ENCODE results near the gene HS6ST1.

Gene HS6ST1

GRCh38 chr2:128318776-128319464, at the start of gene HS6ST1:
HS6ST1 (minus strand) TSS chr2:128318868; CDS start chr2:128318563, 305 bp downstream.
- peak within 1 kb of the TSS; percentile 64 for H3K9ac ChIP-seq (ENCODE audit: low read length)
- H3K9me3 ChIP-seq (ENCODE audit: control insufficient read depth, low read length) = no peaks in the 10 kb centered on the region
- no peak within 1 kb of the TSS for H3K4me3 ChIP-seq (ENCODE audit: low read length)
- peaks cover 28% of the 10 kb centered on the region for H3K27me3 ChIP-seq (ENCODE audit: control insufficient read depth, insufficient read depth, low read length)
- no peaks in the 10 kb centered on the region for H3K36me3 ChIP-seq (ENCODE audit: control insufficient read depth, insufficient read depth, low read length)
- H3K4me1 ChIP-seq (ENCODE audit: control insufficient read depth, insufficient read depth, low read length) = peaks cover 19% of the 10 kb centered on the region

GRCh38 chr2:128367601-128368359, 49.1 kb upstream of the HS6ST1 start:
- Histone ChIP-seq H3K9me3 (ENCODE audit: control insufficient read depth, low read length) (no peaks in the 10 kb centered on the region), H3K36me3 (ENCODE audit: control insufficient read depth, insufficient read depth, low read length) (no peaks in the 10 kb centered on the region), H3K4me1 (ENCODE audit: control insufficient read depth, insufficient read depth, low read length) (no peaks in the 10 kb centered on the region), H3K4me3 (ENCODE audit: low read length) (no peak overlapping the region), H3K9ac (ENCODE audit: low read length) (no peak overlapping the region), H3K27me3 (ENCODE audit: control insufficient read depth, insufficient read depth, low read length) (no peaks in the 10 kb centered on the region)

- no peaks in the 10 kb centered on the region for H3K4me1 ChIP-seq (ENCODE audit: control insufficient read depth, insufficient read depth, low read length)
- H3K9me3 ChIP-seq (ENCODE audit: control insufficient read depth, low read length) = no peaks in the 10 kb centered on the region
- no peaks in the 10 kb centered on the region for H3K27me3 ChIP-seq (ENCODE audit: control insufficient read depth, insufficient read depth, low read length)
- no peaks in the 10 kb centered on the region for H3K36me3 ChIP-seq (ENCODE audit: control insufficient read depth, insufficient read depth, low read length)
- H3K4me3 ChIP-seq (ENCODE audit: low read length) = no peak overlapping the region
- H3K9ac ChIP-seq (ENCODE audit: low read length) = no peak overlapping the region
These were observed 48.2 kb upstream of the HS6ST1 start for GRCh38 chr2:128366713-128367511.

GRCh38 chr2:128365217-128365905, 46.7 kb upstream of the HS6ST1 start:
- no peaks in the 10 kb centered on the region for H3K9me3 ChIP-seq (ENCODE audit: control insufficient read depth, low read length)
- H3K9ac ChIP-seq (ENCODE audit: low read length) = no peak overlapping the region
- no peak overlapping the region for H3K4me3 ChIP-seq (ENCODE audit: low read length)
- no peaks in the 10 kb centered on the region for H3K36me3 ChIP-seq (ENCODE audit: control insufficient read depth, insufficient read depth, low read length)
- no peaks in the 10 kb centered on the region for H3K27me3 ChIP-seq (ENCODE audit: control insufficient read depth, insufficient read depth, low read length)
- H3K4me1 ChIP-seq (ENCODE audit: control insufficient read depth, insufficient read depth, low read length) = no peaks in the 10 kb centered on the region

GRCh38 chr2:128364441-128364911, 45.8 kb upstream of the HS6ST1 start:
- no peaks in the 10 kb centered on the region for H3K9me3 ChIP-seq (ENCODE audit: control insufficient read depth, low read length)
- no peak overlapping the region for H3K4me3 ChIP-seq (ENCODE audit: low read length)
- H3K36me3 ChIP-seq (ENCODE audit: control insufficient read depth, insufficient read depth, low read length) = no peaks in the 10 kb centered on the region
- H3K4me1 ChIP-seq (ENCODE audit: control insufficient read depth, insufficient read depth, low read length) = no peaks in the 10 kb centered on the region
- no peak overlapping the region for H3K9ac ChIP-seq (ENCODE audit: low read length)
- H3K27me3 ChIP-seq (ENCODE audit: control insufficient read depth, insufficient read depth, low read length) = no peaks in the 10 kb centered on the region

GRCh38 chr2:128363934-128364361, 45.3 kb upstream of the HS6ST1 start:
- H3K4me1 ChIP-seq (ENCODE audit: control insufficient read depth, insufficient read depth, low read length) = no peaks in the 10 kb centered on the region
- H3K9me3 ChIP-seq (ENCODE audit: control insufficient read depth, low read length) = no peaks in the 10 kb centered on the region
- H3K9ac ChIP-seq (ENCODE audit: low read length) = no peak overlapping the region
- no peaks in the 10 kb centered on the region for H3K36me3 ChIP-seq (ENCODE audit: control insufficient read depth, insufficient read depth, low read length)
- H3K4me3 ChIP-seq (ENCODE audit: low read length) = no peak overlapping the region
- H3K27me3 ChIP-seq (ENCODE audit: control insufficient read depth, insufficient read depth, low read length) = no peaks in the 10 kb centered on the region

GRCh38 chr2:128362889-128363228, 44.2 kb upstream of the HS6ST1 start:
- no peaks in the 10 kb centered on the region for H3K9me3 ChIP-seq (ENCODE audit: control insufficient read depth, low read length)
- H3K4me3 ChIP-seq (ENCODE audit: low read length) = no peak overlapping the region
- no peaks in the 10 kb centered on the region for H3K27me3 ChIP-seq (ENCODE audit: control insufficient read depth, insufficient read depth, low read length)
- no peaks in the 10 kb centered on the region for H3K36me3 ChIP-seq (ENCODE audit: control insufficient read depth, insufficient read depth, low read length)
- H3K4me1 ChIP-seq (ENCODE audit: control insufficient read depth, insufficient read depth, low read length) = no peaks in the 10 kb centered on the region
- no peak overlapping the region for H3K9ac ChIP-seq (ENCODE audit: low read length)

- Histone ChIP-seq H3K4me3 (ENCODE audit: low read length) (no peak overlapping the region), H3K9ac (ENCODE audit: low read length) (no peak overlapping the region)
These were observed 43.7 kb upstream of the HS6ST1 start for GRCh38 chr2:128362176-128362888.

GRCh38 chr2:128361376-128362131, 42.9 kb upstream of the HS6ST1 start:
- H3K4me3 ChIP-seq (ENCODE audit: low read length) = no peak overlapping the region
- no peaks in the 10 kb centered on the region for H3K27me3 ChIP-seq (ENCODE audit: control insufficient read depth, insufficient read depth, low read length)
- H3K9ac ChIP-seq (ENCODE audit: low read length) = no peak overlapping the region
- no peaks in the 10 kb centered on the region for H3K36me3 ChIP-seq (ENCODE audit: control insufficient read depth, insufficient read depth, low read length)
- H3K4me1 ChIP-seq (ENCODE audit: control insufficient read depth, insufficient read depth, low read length) = no peaks in the 10 kb centered on the region
- no peaks in the 10 kb centered on the region for H3K9me3 ChIP-seq (ENCODE audit: control insufficient read depth, low read length)

More at GRCh38 chr2:128362176-128362888, 43.7 kb upstream of the HS6ST1 start:
- H3K27me3 ChIP-seq (ENCODE audit: control insufficient read depth, insufficient read depth, low read length) = no peaks in the 10 kb centered on the region
- no peaks in the 10 kb centered on the region for H3K4me1 ChIP-seq (ENCODE audit: control insufficient read depth, insufficient read depth, low read length)
- H3K9me3 ChIP-seq (ENCODE audit: control insufficient read depth, low read length) = no peaks in the 10 kb centered on the region
- no peaks in the 10 kb centered on the region for H3K36me3 ChIP-seq (ENCODE audit: control insufficient read depth, insufficient read depth, low read length)

- no peaks in the 10 kb centered on the region for H3K4me1 ChIP-seq (ENCODE audit: control insufficient read depth, insufficient read depth, low read length)
- H3K9ac ChIP-seq (ENCODE audit: low read length) = no peak overlapping the region
- no peaks in the 10 kb centered on the region for H3K27me3 ChIP-seq (ENCODE audit: control insufficient read depth, insufficient read depth, low read length)
- H3K36me3 ChIP-seq (ENCODE audit: control insufficient read depth, insufficient read depth, low read length) = no peaks in the 10 kb centered on the region
- H3K9me3 ChIP-seq (ENCODE audit: control insufficient read depth, low read length) = no peaks in the 10 kb centered on the region
- no peak overlapping the region for H3K4me3 ChIP-seq (ENCODE audit: low read length)
These were observed 42.0 kb upstream of the HS6ST1 start for GRCh38 chr2:128360711-128361110.

- H3K27me3 ChIP-seq (ENCODE audit: control insufficient read depth, insufficient read depth, low read length) = no peaks in the 10 kb centered on the region
- H3K9ac ChIP-seq (ENCODE audit: low read length) = no peak overlapping the region
- no peaks in the 10 kb centered on the region for H3K36me3 ChIP-seq (ENCODE audit: control insufficient read depth, insufficient read depth, low read length)
- H3K4me3 ChIP-seq (ENCODE audit: low read length) = no peak overlapping the region
- H3K9me3 ChIP-seq (ENCODE audit: control insufficient read depth, low read length) = no peaks in the 10 kb centered on the region
- no peaks in the 10 kb centered on the region for H3K4me1 ChIP-seq (ENCODE audit: control insufficient read depth, insufficient read depth, low read length)
These were observed 41.2 kb upstream of the HS6ST1 start for GRCh38 chr2:128359841-128360240.
